B cell (primary cell): Measurements from ENCODE around the gene PHC2. TPM values are rescaled to one million over a fixed set of nuclear protein-coding genes. Genes with fewer than 3 reads are reported as not detected.

Source experiments
- ATAC-seq: fragments of 200-7000 bp; cut with Tn5 transposase; one replicate; pipeline ENCODE4 v1.10.0; 2021; ENCODE audit warnings: low read depth, mild to moderate bottlenecking, moderate number of reproducible peaks, moderate library complexity
- CTCF ChIA-PET: fragments of 350-600 bp; sonication (Branson Sonifier 250); formaldehyde crosslinking; loops from one replicate; lab custom pipeline; 2021; ENCODE audit warnings: antibody characterized with exemption, inconsistent platforms; lab: Charles Lee
- POLR2A ChIA-PET: fragments of 350-600 bp; sonication (Branson Sonifier 250); formaldehyde crosslinking; loops from one replicate; lab custom pipeline; 2021; ENCODE audit warnings: antibody characterized with exemption; lab: Charles Lee
- DNase-seq: peaks from one replicate; pipeline ENCODE4 v3.0.0; 2013
- H2AFZ ChIP-seq: 2 replicates; pipeline ENCODE4 v1.6.1; 2012; ENCODE audit warnings: mild to moderate bottlenecking, low read depth, low read length; ENCODE audit not compliant: insufficient read depth, poor library complexity, severe bottlenecking
- H3K27ac ChIP-seq, 2 donors: 1 replicate in 1 of 2; 2 replicates in 1 of 2; pipeline ENCODE4 v1.5.1; 2012 to 2013; ENCODE audit warnings: low read length in 2 of 2, mild to moderate bottlenecking in 2 of 2, moderate library complexity in 1 of 2
- H3K27me3 ChIP-seq, 4 experiments: fragments of 200-600 bp in 1 of 4; sonication (generic) in 1 of 4; replicated peaks in 1 of 4; 1 replicate in 2 of 4; 2 replicates in 2 of 4; pipeline versions ENCODE4 v1.6.1 to v1.7.0; 2013 to 2016; ENCODE audit warnings: low read length in 3 of 4, mild to moderate bottlenecking in 2 of 4, mixed read lengths in 1 of 4, moderate library complexity in 1 of 4; ENCODE audit not compliant: insufficient read depth in 4 of 4, control insufficient read depth in 3 of 4; ENCODE audit errors: control extremely low read depth in 1 of 4
- H3K36me3 ChIP-seq, 2 experiments: replicated peaks in 1 of 2; 1 replicate in 1 of 2; 2 replicates in 1 of 2; pipeline versions ENCODE4 v1.6.1 to v1.7.1; 2013; ENCODE audit warnings: low read length in 1 of 2; ENCODE audit not compliant: insufficient read depth in 2 of 2, control insufficient read depth in 1 of 2; ENCODE audit errors: control extremely low read depth in 1 of 2, extremely low read depth in 1 of 2
- H3K4me1 ChIP-seq, 2 donors: fragments of 200-600 bp in 1 of 2; sonication (generic) in 1 of 2; 1 replicate in 1 of 2; 2 replicates in 1 of 2; pipeline versions ENCODE4 v1.5.1 to v1.6.1; 2013 to 2017; ENCODE audit warnings: low read length in 2 of 2; ENCODE audit not compliant: control insufficient read depth in 2 of 2, insufficient read depth in 2 of 2
- H3K4me2 ChIP-seq: replicated peaks from 2 replicates; pipeline ENCODE3; 2012; ENCODE audit warnings: mild to moderate bottlenecking, low read depth, low read length; ENCODE audit not compliant: poor library complexity, severe bottlenecking
- H3K4me3 ChIP-seq, 5 experiments: fragments of 200-600 bp in 1 of 5; sonication (generic) in 1 of 5; 1 replicate in 3 of 5; 2 replicates in 2 of 5; pipeline versions ENCODE4 v1.5.1 to v1.7.0; 2011 to 2016; ENCODE audit warnings: low read length in 4 of 5, mild to moderate bottlenecking in 4 of 5, low read depth in 2 of 5, control low read depth in 1 of 5, moderate library complexity in 1 of 5; ENCODE audit not compliant: insufficient read depth in 1 of 5; ENCODE audit errors: control extremely low read depth in 1 of 5, extremely low read depth in 1 of 5
- H3K79me2 ChIP-seq: fragments of 200-600 bp; sonication (generic); one replicate; pipeline ENCODE4 v1.6.0; 2016; ENCODE audit warnings: low read length; ENCODE audit not compliant: control insufficient read depth, insufficient read depth
- H3K9ac ChIP-seq: fragments of 200-600 bp; sonication (generic); 2 replicates; pipeline ENCODE4 v1.6.1; 2017; ENCODE audit warnings: mild to moderate bottlenecking, low read length, moderate library complexity
- H3K9me3 ChIP-seq, 3 donors: one replicate each; pipeline versions ENCODE4 v1.6.1 to v1.7.1; 2013; ENCODE audit warnings: low read length in 2 of 3; ENCODE audit not compliant: control insufficient read depth in 2 of 3, insufficient read depth in 1 of 3; ENCODE audit errors: control extremely low read depth in 1 of 3
- H4K20me1 ChIP-seq: 2 replicates; pipeline ENCODE4 v1.6.0; 2012; ENCODE audit warnings: mild to moderate bottlenecking, low read length; ENCODE audit not compliant: insufficient read depth, control insufficient read depth, poor library complexity, severe bottlenecking
- H3K27ac Mint-ChIP-seq: one replicate; pipeline ENCODE4 v1.8.0; 2021; ENCODE audit warnings: mixed read lengths
- H3K27me3 Mint-ChIP-seq: one replicate; pipeline ENCODE4 v1.8.0; 2021; ENCODE audit warnings: mixed read lengths
- H3K4me1 Mint-ChIP-seq: one replicate; pipeline ENCODE4 v1.8.0; 2021; ENCODE audit warnings: mixed read lengths
- H3K4me3 Mint-ChIP-seq: one replicate; pipeline ENCODE4 v1.8.0; 2021; ENCODE audit warnings: mixed read lengths
- H3K9me3 Mint-ChIP-seq: one replicate; pipeline ENCODE4 v1.8.0; 2022; ENCODE audit warnings: mixed read lengths; ENCODE audit not compliant: insufficient read depth
- EZH2 ChIP-seq: IDR thresholded peaks from 2 replicates; pipeline ENCODE4 v1.6.1; 2012; ENCODE audit warnings: borderline replicate concordance, low read depth, mild to moderate bottlenecking, moderate library complexity, low read length; ENCODE audit not compliant: insufficient read depth, poor library complexity, severe bottlenecking
- WGBS: methylation state at CpG from one replicate; pipeline ENCODE4 v1.1.5; 2013; ENCODE audit warnings: missing lambda C conversion rate; ENCODE audit not compliant: insufficient coverage; 5-methylcytosine and 5-hydroxymethylcytosine counted together
- intact Hi-C: fragments of 100-400 bp; cut with micrococcal nuclease; formaldehyde crosslinking; loops from one replicate; pipeline ENCODE4 v1.10.0; 2022
- polyA plus RNA-seq: library from polyadenylated mRNA; depleted of rRNA; stranded (reverse); fragments of >200 nt; gene quantifications from 2 replicates; pipeline ENCODE4 v1.2.3, GENCODE V29; 2012
- total RNA-seq, 2 donors: library from RNA; stranded (reverse); fragments of 120-200 nt in 1 of 2; gene quantifications; 1 replicate in 1 of 2; 2 replicates in 1 of 2; pipeline versions ENCODE4 v1.2.3 to v1.2.4, GENCODE V29; 2013 to 2022
- TF ChIP-seq, protein P1 (sequence below): fragments of 200-600 bp; IDR thresholded peaks from one replicate; pipeline ENCODE4 v1.8.0; 2022; ENCODE audit warnings: antibody characterized with exemption, mild to moderate bottlenecking

PHC2 gene
- total and polyA plus RNA-seq, 2 donors (not counting 1 experiment from before 2014, with no cell fraction given): 23.1 to 23.4 TPM

DNA sequence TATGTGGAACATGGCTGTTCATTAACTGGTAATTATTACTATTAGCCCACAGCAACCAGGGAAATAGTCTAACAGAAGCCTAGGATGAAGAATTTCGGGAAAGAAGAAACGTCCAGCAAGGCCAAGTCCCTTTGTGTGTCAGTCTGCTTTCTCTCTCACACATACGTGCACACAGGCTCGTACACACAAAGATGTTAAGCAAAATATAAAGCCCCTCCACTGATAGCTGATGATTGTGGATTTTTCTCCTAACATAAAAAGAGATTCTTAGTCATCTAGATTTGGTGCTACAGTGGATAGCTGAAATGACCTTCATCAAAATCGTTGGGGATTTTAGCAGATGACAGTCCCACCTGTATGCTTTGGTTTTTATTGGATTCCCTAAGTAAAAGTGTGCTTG, 67.9 kb downstream of the PHC2 start:
- Mint-ChIP-seq H3K27me3 (peaks cover 3% of the 10 kb centered on the region), H3K4me1 (peaks cover 4% of the 10 kb centered on the region), H3K9me3 (no peaks in the 10 kb centered on the region), H3K27ac (no peak overlapping the region), H3K4me3 (no peak overlapping the region)
- ChIA-PET POLR2A (no interaction called here), CTCF (interaction anchor here (1.6 to 10.4 kb wide), 2 partner anchors 67 to 108 kb away, joined by 5 to 148 read pairs; no protein-coding TSS in a partner anchor)
- WGBS: 86% methylated on average over 1 of the region's 5 CpGs
- H3K4me1 ChIP-seq: peaks cover 4 to 5% of the 10 kb centered on the region in 2 donors
- H3K9ac ChIP-seq: no peak overlapping the region
- no peaks in the 10 kb centered on the region for H3K36me3 ChIP-seq
- H4K20me1 ChIP-seq: no peaks in the 10 kb centered on the region
- ATAC-seq (no peak), DNase-seq (no peak)
- no peaks in the 10 kb centered on the region for H3K79me2 ChIP-seq
- intact Hi-C loops: no loop called here
- H3K27ac ChIP-seq: no peak overlapping the region
- no peak for TF ChIP-seq EZH2
- TF ChIP-seq, protein P1, sequence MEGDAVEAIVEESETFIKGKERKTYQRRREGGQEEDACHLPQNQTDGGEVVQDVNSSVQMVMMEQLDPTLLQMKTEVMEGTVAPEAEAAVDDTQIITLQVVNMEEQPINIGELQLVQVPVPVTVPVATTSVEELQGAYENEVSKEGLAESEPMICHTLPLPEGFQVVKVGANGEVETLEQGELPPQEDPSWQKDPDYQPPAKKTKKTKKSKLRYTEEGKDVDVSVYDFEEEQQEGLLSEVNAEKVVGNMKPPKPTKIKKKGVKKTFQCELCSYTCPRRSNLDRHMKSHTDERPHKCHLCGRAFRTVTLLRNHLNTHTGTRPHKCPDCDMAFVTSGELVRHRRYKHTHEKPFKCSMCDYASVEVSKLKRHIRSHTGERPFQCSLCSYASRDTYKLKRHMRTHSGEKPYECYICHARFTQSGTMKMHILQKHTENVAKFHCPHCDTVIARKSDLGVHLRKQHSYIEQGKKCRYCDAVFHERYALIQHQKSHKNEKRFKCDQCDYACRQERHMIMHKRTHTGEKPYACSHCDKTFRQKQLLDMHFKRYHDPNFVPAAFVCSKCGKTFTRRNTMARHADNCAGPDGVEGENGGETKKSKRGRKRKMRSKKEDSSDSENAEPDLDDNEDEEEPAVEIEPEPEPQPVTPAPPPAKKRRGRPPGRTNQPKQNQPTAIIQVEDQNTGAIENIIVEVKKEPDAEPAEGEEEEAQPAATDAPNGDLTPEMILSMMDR: no peak
- H3K4me2 ChIP-seq: no peak overlapping the region
- H2AFZ ChIP-seq: no peak overlapping the region
- no peaks in the 10 kb centered on the region for H3K9me3 ChIP-seq
- no peak overlapping the region for H3K4me3 ChIP-seq
- H3K27me3 ChIP-seq: peaks cover 0 to 10% (median 3%) of the 10 kb centered on the region in 4 experiments

DNA sequence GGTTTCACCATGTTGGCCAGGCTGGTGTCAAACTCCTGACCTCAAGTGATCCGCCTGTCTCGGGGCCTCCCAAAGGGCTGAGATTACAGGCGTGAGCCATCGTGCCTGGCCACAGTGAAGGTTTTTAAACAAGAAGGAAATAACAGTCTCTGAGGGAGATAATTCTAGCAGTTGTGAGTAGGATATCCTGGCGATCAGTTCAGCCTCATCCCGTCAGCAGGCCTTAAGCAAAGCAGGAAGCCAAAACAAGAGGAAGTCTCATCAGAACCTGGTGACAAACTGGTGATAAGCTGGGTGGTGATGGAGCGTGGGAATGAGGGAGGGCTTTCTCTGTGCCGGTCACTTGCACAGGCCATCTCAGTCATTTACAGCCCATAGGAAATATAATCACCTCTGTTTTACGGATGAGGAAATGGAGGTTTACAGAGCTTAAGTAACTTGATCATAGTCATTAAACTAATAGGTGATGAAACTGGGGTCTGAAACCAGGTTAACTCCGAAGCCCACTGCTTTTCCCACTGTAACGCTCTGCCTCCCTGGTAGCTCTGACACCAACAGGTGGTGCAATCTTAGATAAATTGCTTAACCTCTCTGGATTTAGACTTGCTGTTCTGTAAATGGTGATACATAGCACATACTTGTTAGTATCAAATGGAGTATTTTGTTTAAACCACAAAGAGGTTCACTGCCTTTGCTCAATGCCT, 69.2 kb downstream of the PHC2 start:
- intact Hi-C loops: no loop called here
- POLR2A ChIA-PET: no interaction called here

More for the DNA sequence above, 69.2 kb downstream of the PHC2 start:
- peaks cover 3% of the 10 kb centered on the region for H3K27me3 Mint-ChIP-seq
- Histone ChIP-seq H3K9me3 (no peaks in the 10 kb centered on the region), H3K4me2 (no peak overlapping the region), H3K36me3 (no peaks in the 10 kb centered on the region), H4K20me1 (no peaks in the 10 kb centered on the region), H3K4me1 (no peaks in the 10 kb centered on the region), H3K27ac (no peak overlapping the region), H3K9ac (no peak overlapping the region), H2AFZ (no peak overlapping the region), H3K27me3 (peaks cover 0 to under 1% (median 0%) of the 10 kb centered on the region in 4 experiments), H3K4me3 (no peak overlapping the region), H3K79me2 (no peaks in the 10 kb centered on the region)
- no peak overlapping the region for H3K27ac Mint-ChIP-seq
- no peak overlapping the region for H3K4me3 Mint-ChIP-seq
- H3K4me1 Mint-ChIP-seq: peaks cover 4% of the 10 kb centered on the region
- 32% methylated on average over 6 of the region's 11 CpGs for WGBS
- no peaks in the 10 kb centered on the region for H3K9me3 Mint-ChIP-seq
- no peak for ATAC-seq
- DNase-seq: no peak
- TF ChIP-seq, protein P1: no peak
- no peak for TF ChIP-seq EZH2
- CTCF ChIA-PET: interaction anchor here (1.6 to 10.4 kb wide), 2 partner anchors 66 to 109 kb away, joined by 5 to 148 read pairs; no protein-coding TSS in a partner anchor
